Esophagus muscularis mucosa (tissue), 3 donors: ENCODE data around the gene SPATA46.

Experiments used
- CTCF ChIP-seq, 3 experiments: fragments of 200-600 bp in 2 of 3; fragments of 450-650 bp in 1 of 3; sonication (generic) in 2 of 3; IDR thresholded peaks; one replicate each; pipeline ENCODE4 v1.5.1; 2017 to 2019; ENCODE audit warnings: antibody characterized with exemption in 3 of 3, mild to moderate bottlenecking in 2 of 3, moderate library complexity in 1 of 3
- EP300 ChIP-seq: sonication (generic); formaldehyde crosslinking; IDR thresholded peaks from one replicate; pipeline ENCODE4 v1.6.1; 2017; ENCODE audit warnings: antibody characterized with exemption

GRCh38 chr1:162380061-162380846 lies 3.6 kb upstream of the SPATA46 start:
- TF ChIP-seq CTCF (IDR thresholded peaks at IDR 0.05) (no peak), EP300 (no peak)
